Thoracic aorta (tissue), 2 donors: ENCODE data around the gene PDE6A. TPM values are rescaled to one million over a fixed set of nuclear protein-coding genes. Genes with fewer than 3 reads are reported as not detected.

ENCODE experiments used
- ATAC-seq: fragments of 150-250 bp; one replicate; pipeline ENCODE4 v1.8.0; 2017; ENCODE audit warnings: low read depth; ENCODE audit not compliant: insufficient number of reproducible peaks, low FRiP score
- DNase-seq: peaks from one replicate; pipeline ENCODE4 v3.0.0-alpha.2; 2020; ENCODE audit warnings: low spot score
- H3K27ac ChIP-seq, 2 donors: fragments of 200-600 bp; sonication (generic); 1 replicate in 1 of 2; 2 replicates in 1 of 2; pipeline ENCODE4 v1.5.1; 2016; ENCODE audit warnings: mild to moderate bottlenecking in 2 of 2, moderate library complexity in 2 of 2
- H3K27me3 ChIP-seq: fragments of 200-600 bp; sonication (generic); replicated peaks from 2 replicates; pipeline ENCODE4 v1.6.0; 2016; ENCODE audit warnings: mild to moderate bottlenecking; ENCODE audit not compliant: insufficient read depth
- H3K36me3 ChIP-seq: fragments of 200-600 bp; sonication (generic); one replicate; pipeline ENCODE4 v1.5.1; 2016
- H3K4me1 ChIP-seq, 2 donors: fragments of 200-600 bp; sonication (generic); 1 replicate in 1 of 2; 2 replicates in 1 of 2; pipeline versions ENCODE4 v1.5.1 to v1.6.0; 2016; ENCODE audit warnings: low read depth in 2 of 2, mild to moderate bottlenecking in 1 of 2; ENCODE audit not compliant: control insufficient read depth in 1 of 2
- H3K4me3 ChIP-seq: fragments of 200-600 bp; sonication (generic); 2 replicates; pipeline ENCODE4 v1.5.1; 2016; ENCODE audit warnings: mild to moderate bottlenecking
- H3K9me3 ChIP-seq: fragments of 200-600 bp; sonication (generic); 2 replicates; pipeline ENCODE4 v1.5.1; 2016
- CTCF ChIP-seq: fragments of 200-600 bp; sonication (generic); IDR thresholded peaks from one replicate; pipeline ENCODE4 v1.5.1; 2019; ENCODE audit warnings: antibody characterized with exemption
- total RNA-seq, 2 donors: library from RNA; depleted of rRNA; stranded (reverse); fragments of >200 nt; gene quantifications; one replicate each; pipeline versions ENCODE4 v1.1.0 to v1.2.3, GENCODE V29; 2016

PDE6A gene
- total RNA-seq, 2 donors from 2014 or later, result not detected

- H3K4me1 ChIP-seq, result peaks cover 8 to 45% of the 10 kb centered on the region in 2 donors
- no peak for ATAC-seq
- peak; percentile 27 for TF ChIP-seq CTCF
- no peak for DNase-seq
- H3K9me3 ChIP-seq, result no peaks in the 10 kb centered on the region
- H3K36me3 ChIP-seq, result no peaks in the 10 kb centered on the region
- H3K27me3 ChIP-seq, result no peaks in the 10 kb centered on the region
- H3K4me3 ChIP-seq, result peak overlapping the region; percentile 51
- no peak overlapping the region for H3K27ac ChIP-seq
Measured at GRCh38 chr5:149932445-149933350, 11.9 kb downstream of the PDE6A start.

- H3K4me3 ChIP-seq, result no peak overlapping the region
- DNase-seq (no peak), ATAC-seq (no peak)
- no peaks in the 10 kb centered on the region for H3K9me3 ChIP-seq
- H3K36me3 ChIP-seq, result no peaks in the 10 kb centered on the region
- no peak overlapping the region for H3K27ac ChIP-seq
- no peaks in the 10 kb centered on the region for H3K27me3 ChIP-seq
- no peak for TF ChIP-seq CTCF
- peaks cover 8 to 42% of the 10 kb centered on the region in 2 donors for H3K4me1 ChIP-seq
Measured at GRCh38 chr5:149931992-149932436, 12.6 kb downstream of the PDE6A start.

GRCh38 chr5:149930749-149931574 is 13.6 kb downstream of the PDE6A start:
- Histone ChIP-seq H3K27me3 (no peaks in the 10 kb centered on the region), H3K36me3 (no peaks in the 10 kb centered on the region), H3K4me1 (peaks cover 3 to 31% of the 10 kb centered on the region in 2 donors), H3K4me3 (peak overlapping the region; percentile 37), H3K9me3 (no peaks in the 10 kb centered on the region), H3K27ac (peak overlapping the region in 1 of 2 donors; percentile 30)
- TF ChIP-seq CTCF, result no peak
- DNase-seq, result no peak
- no peak for ATAC-seq

GRCh38 chr5:149930043-149930748 is 14.4 kb downstream of the PDE6A start:
- ATAC-seq (no peak), DNase-seq (no peak)
- Histone ChIP-seq H3K9me3 (no peaks in the 10 kb centered on the region), H3K4me3 (peak overlapping the region; percentile 37), H3K36me3 (no peaks in the 10 kb centered on the region), H3K4me1 (peaks cover 3 to 24% of the 10 kb centered on the region in 2 donors), H3K27ac (peak overlapping the region in 1 of 2 donors; percentile 30), H3K27me3 (no peaks in the 10 kb centered on the region)
- TF ChIP-seq CTCF, result no peak
